Stimulated activated CD8-positive, alpha-beta memory T cell treated with anti-CD3 and anti-CD28 coated beads, Interleukin-7, amount 100 ng/mL, for 4 hours (primary cell): Measurements from ENCODE around the gene NEO1.

Source experiments
- DNase-seq, 2 donors: peaks; one replicate each; pipeline ENCODE4 v3.0.0-alpha.2; 2020; ENCODE audit warnings: low read depth in 2 of 2

Gene NEO1

GRCh38 chr15:73308305-73308704 is 256.0 kb downstream of the NEO1 start:
- no peak for DNase-seq

- no peak for DNase-seq
Measured at GRCh38 chr15:73313861-73314260, 261.6 kb downstream of the NEO1 start.

- no peak for DNase-seq
Measured at GRCh38 chr15:73317651-73318462, 265.6 kb downstream of the NEO1 start.

- DNase-seq = no peak
Measured at GRCh38 chr15:73318463-73319351, 266.4 kb downstream of the NEO1 start.

DNA sequence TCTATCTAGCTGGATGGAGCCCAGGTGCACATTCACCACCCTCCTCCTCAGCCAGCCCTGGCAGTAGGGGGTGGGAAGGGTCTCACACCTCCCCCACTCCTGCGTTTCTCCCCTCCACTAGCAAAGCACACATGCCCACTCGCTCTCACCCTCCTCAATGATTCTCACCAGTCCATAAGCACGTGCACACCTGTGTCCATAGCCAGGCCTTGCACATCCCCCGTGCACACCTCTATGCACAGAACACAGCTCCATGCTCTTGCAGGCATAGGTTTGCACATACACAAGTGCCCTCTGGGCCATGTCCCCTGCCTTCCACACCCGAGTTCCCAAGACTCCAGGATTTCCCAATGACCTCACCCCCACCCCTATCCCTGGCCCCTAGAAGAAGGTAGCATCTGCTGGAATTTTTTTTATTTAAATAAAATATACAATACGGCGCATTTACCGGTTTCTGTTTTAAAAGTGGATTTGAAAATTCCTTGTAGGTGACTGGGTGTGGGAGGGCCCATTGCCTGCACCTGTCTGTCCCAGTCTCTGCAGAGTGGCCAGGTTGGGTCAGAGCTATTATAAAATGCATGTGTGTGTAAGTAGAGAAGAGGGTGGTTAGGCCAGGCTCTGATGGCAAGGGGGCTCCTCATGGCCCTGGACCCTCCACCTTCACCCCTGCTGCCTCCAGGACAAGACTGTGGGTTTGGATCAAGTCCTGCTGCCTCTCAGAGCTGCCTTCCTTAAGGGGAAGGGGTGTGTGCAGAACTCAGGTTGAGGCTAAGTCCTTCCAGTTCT is 267.4 kb downstream of the NEO1 start:
- DNase-seq = no peak

GRCh38 chr15:73320619-73321180 is 268.4 kb downstream of the NEO1 start:
- no peak for DNase-seq

- no peak for DNase-seq
Measured at GRCh38 chr15:73321496-73322450, 269.5 kb downstream of the NEO1 start.

DNA sequence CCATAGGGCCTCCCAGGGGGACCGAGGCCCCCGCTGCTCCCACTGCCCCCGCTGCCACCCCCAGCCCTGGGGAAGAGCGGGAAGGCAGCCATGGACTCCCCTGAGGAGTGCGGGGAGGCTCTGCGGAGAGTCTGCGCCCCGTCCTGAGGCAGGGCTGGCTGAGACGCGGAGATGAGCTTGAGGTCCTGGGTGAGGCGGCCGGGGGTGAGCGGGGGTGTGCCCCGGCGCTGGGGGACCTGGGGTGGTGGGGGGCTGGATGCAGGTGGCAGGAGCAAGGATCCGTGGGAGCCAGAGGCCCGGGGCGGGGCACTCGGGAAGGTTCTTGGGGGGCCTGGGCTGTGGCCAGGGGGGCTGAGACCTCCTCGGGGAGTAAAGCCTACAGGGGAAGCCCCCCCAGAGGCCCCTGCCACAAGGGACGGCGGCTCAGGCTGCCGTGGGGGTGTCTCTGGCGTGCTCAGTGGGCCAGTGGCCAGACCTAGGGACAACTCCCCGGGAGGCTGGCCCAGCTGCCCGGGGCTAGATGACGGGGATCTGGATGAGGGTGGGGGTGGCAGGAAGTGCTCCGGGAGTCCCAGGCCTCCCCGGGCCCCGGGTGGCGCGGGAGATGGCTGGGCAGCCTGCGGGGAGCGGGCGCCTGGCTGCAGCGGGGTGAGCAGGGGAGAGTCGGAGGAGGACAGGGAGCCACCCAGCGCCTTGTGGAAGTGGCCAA is 270.6 kb downstream of the NEO1 start:
- no peak for DNase-seq

DNA sequence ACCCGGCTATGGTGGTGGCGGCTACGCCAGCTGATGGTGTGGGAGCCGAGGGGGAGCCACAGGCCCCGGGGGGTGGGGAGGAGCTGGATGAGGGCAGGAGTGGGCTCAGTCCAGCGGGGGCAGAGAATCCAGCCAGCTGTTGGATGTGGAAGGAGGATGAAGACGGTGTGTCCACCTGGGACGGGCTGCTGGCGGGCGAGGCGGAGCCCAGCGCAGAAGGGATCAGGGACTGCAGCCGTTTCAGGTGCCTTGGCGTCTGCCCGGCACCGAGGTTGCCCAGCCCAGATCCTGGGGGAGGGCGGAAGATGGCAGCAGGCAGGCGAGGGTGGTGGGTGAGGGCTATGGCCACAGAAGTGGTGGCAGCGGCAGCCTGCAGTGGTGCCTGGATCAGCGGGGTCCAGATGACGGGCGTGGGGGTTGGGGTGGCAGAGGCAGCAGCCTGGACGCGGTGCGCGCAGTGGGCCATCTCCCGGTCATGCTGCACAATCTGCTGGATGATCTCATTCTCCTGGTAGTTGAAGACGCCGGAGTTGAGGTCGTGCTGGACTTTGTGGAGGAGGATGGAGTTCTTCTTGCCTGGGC is 271.2 kb downstream of the NEO1 start:
- DNase-seq = no peak

DNA sequence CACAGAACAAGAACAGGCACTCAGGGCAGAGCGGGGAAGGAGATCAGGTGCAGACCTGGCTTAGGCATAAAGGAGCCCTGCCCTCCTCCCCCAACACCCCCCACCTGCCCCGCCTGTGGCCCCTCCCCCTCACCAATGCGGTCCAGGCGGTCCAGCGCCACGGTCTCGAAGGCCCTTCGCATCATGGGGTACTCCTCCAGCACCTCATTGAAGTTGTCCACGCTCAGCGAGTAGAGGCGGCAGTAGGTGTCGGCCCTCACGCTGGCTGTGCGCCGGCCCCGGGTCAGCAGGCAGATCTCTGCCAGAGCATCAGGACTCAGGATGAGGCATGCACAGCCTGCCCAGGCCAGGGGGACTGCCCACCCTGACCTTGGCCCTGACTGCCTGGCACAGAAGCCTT is 271.7 kb downstream of the NEO1 start:
- no peak for DNase-seq

DNA sequence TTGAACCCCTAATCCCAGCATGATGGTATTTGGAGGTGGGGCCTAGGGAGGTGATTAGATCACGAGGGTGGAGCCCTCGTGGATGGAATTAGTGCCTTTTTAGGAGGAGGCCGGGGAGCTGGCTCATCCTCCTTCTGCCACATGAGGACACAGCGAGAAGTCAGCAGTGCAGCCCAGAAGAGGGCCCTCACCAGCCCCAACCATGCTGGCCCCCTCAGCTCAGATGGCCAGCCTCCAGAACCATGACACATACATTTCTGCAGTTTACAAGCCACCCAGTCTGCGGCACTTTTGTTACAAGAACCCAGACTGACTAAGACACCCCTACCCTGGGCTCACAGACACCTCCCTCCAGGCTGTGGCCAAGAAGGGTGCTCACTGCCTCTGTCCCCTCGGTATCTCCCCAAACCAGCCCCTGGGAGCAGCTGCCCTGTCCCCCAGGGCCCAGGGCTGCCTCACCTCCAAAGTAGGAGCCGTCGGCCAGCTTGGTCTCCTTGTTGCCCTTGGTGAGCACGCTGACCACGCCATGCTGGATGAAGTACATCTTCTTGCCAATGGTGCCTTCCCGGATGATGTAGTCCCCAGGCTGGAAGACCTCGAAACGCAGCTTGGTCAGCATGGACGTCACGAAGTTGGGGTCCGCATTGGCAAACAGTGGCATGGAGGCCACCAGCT is 272.4 kb downstream of the NEO1 start:
- no peak for DNase-seq

- DNase-seq = no peak
Measured at GRCh38 chr15:73325191-73325861, 273.1 kb downstream of the NEO1 start.

DNA sequence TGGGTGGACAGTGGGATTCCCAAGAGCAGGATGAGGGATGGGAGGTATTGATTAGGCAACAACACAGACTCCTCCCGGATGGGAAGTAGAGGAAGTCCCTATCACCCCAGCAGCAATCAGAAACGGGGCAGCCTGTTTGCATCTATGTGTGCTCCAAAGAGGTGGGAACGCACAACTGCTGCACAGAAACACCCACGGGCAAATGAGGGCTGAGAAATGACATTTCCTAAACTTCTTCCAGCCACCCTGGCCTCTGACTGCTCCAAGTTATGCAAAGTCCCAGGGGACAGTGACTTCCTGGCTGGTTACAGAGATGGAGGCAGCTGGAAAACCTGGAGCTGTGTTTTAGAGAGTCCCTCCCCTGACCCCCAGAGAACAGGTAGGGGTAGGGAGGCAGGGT is 273.9 kb downstream of the NEO1 start:
- DNase-seq = no peak

DNA sequence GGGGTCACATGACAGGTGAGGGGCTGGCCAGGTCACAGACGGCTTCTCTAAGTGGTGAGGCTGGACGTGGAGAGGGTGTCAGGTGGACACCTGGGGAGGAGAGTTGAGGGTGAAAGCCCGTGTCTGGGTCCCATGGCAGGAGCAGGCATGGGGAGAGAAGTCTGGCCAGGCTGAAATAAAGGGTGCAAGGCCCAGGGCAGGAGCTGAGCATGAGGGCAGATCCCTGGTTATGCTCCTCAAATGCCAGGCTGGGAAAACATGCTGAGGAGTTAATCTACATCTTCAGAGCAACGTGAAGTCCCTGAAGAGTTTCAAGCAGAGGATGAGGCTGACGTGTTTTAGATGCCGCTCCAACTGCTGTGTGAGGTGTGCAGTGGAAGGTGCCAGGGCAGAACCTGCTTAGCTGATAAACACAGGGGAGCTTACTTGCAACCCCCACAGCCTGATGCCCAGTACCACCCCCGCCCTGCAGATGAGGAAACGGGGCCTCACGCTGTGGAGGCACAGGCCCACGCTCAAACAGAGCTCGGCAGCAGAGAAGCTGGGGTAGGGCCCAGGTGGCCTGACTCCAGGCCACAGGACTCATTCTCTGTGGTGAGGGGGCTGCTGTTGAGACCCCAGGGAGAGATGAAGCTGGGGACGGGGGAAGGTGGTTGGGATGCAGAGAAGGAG is 276.0 kb downstream of the NEO1 start:
- no peak for DNase-seq

GRCh38 chr15:73328981-73329380 is 276.7 kb downstream of the NEO1 start:
- DNase-seq = no peak

DNA sequence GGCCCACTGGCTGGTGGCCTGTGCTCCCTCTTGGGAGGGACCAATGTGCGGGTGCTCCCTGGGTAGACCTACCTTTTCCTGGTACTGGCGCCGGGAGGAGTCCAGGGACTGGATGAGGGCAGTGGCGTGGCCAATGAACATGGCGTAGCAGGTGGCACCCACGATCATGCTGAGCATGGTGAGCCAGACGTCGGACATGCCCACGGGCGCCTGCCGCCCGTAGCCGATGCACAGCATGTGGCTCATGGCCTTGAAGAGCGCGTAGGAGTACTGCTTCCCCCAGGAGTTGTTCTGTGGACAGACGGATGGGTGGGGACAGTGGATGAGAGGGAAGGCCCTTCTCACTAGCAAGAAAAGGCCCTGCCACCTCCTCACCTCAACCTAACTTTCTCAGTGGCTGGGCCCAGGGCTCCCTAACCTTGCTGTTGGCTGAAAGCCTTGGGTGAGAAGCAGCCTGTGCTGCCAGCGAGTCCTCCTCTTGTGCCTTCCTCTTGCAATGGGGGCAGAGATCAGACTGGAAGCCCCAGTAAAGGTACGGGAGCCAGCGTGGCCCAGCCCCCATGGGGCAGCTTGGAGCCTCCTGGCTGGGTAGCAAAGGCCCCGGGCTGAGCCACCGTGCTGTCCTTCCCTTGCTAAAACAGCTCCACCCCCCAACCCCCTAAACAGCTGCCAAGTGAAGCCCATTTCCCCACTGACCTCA is 277.4 kb downstream of the NEO1 start:
- no peak for DNase-seq
